Stimulated activated CD8-positive, alpha-beta memory T cell treated with anti-CD3 and anti-CD28 coated beads, Interleukin-12 subunit alpha, Interleukin-12 subunit beta, amount 100 ng/mL, for 1 hour (primary cell): Measurements from ENCODE around the gene TRPM5.
A peak's percentile ranks its signal among the peaks of the same experiment; 100 is the strongest.
"Not testable (repeated sequence)": the region's sequence is repeated elsewhere in the genome, so short reads cannot be mapped to it uniquely, and the experiment has no call there.

Source experiments
- DNase-seq: peaks from one replicate; pipeline ENCODE4 v3.0.0-alpha.2; 2020; ENCODE audit warnings: low read depth

The TRPM5 gene

GRCh38 chr11:2443881-2444820 is at the start of gene TRPM5:
TSS of gene TRPM5 (minus strand) at chr11:2444514. CDS start at chr11:2423036, 21,478 bp downstream.
- DNase-seq = peak; percentile 61

GRCh38 chr11:2489083-2489482 is 44.8 kb upstream of the TRPM5 start:
- no peak for DNase-seq

GRCh38 chr11:2488004-2488403 is 43.7 kb upstream of the TRPM5 start:
- DNase-seq = no peak

GRCh38 chr11:2484576-2485125 is 40.3 kb upstream of the TRPM5 start:
- no peak for DNase-seq

- DNase-seq = no peak
Measured at GRCh38 chr11:2483426-2483825, 39.1 kb upstream of the TRPM5 start.

- DNase-seq = no peak
Measured at GRCh38 chr11:2482745-2483144, 38.4 kb upstream of the TRPM5 start.

GRCh38 chr11:2482204-2482603 is 37.9 kb upstream of the TRPM5 start:
- no peak for DNase-seq

GRCh38 chr11:2481253-2481652 is 36.9 kb upstream of the TRPM5 start:
- no peak for DNase-seq

GRCh38 chr11:2480874-2481220 is 36.5 kb upstream of the TRPM5 start:
- DNase-seq = no peak

GRCh38 chr11:2480067-2480873 is 36.0 kb upstream of the TRPM5 start:
- DNase-seq = not testable (repeated sequence)

- DNase-seq = no peak
Measured at GRCh38 chr11:2477936-2478335, 33.6 kb upstream of the TRPM5 start.

GRCh38 chr11:2477254-2477653 is 32.9 kb upstream of the TRPM5 start:
- no peak for DNase-seq

GRCh38 chr11:2475136-2475918 is 31.0 kb upstream of the TRPM5 start:
- DNase-seq = no peak

GRCh38 chr11:2474059-2474901 is 30.0 kb upstream of the TRPM5 start:
- no peak for DNase-seq

GRCh38 chr11:2473361-2474058 is 29.2 kb upstream of the TRPM5 start:
- no peak for DNase-seq

- no peak for DNase-seq
Measured at GRCh38 chr11:2472428-2473186, 28.3 kb upstream of the TRPM5 start.

- no peak for DNase-seq
Measured at GRCh38 chr11:2471804-2472096, 27.4 kb upstream of the TRPM5 start.

- no peak for DNase-seq
Measured at GRCh38 chr11:2471048-2471803, 26.9 kb upstream of the TRPM5 start.

GRCh38 chr11:2470495-2470894 is 26.2 kb upstream of the TRPM5 start:
- DNase-seq = no peak
